GM21390 (cell line): Measurements from ENCODE around the gene IFITM10.
"Not testable (repeated sequence)": the region's sequence is repeated elsewhere in the genome, so short reads cannot be mapped to it uniquely, and the experiment has no call there.

Experiments
- ATAC-seq: cut with Tn5 transposase; IDR thresholded peaks from one replicate; pipeline ENCODE4 v1.9.1; 2021; ENCODE audit not compliant: unreplicated experiment

Gene IFITM10

DNA sequence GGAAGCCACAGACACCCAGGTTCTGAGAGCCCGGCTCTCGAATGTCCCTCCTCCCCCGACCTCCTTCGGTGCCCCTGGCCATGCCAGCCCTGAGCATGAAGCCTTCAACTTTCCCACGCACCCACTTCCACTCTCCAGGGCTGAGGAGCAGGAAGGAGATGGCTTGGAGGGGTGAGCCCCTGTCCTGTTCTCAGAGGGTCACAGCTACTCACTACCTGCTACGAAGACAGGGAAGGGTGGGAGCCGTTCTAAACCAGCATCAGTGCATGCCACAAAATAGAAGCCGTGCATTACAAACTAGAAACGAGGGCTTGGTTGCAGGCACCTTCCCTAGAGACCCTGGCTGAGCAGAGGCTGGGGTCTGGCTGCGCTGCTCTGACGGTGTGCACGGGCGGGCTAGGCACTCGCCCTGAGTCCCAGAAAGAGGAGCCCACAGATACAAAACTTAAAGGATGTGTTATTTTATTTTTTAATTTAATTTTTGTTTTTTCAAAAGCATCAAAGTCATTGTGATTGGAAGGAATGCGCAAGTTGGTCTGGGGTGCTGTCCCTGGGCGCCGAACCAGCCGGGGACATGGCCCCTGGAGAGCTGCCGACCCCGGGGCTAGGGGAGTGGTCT is 57.6 kb downstream of the IFITM10 start:
- no peak for ATAC-seq

DNA sequence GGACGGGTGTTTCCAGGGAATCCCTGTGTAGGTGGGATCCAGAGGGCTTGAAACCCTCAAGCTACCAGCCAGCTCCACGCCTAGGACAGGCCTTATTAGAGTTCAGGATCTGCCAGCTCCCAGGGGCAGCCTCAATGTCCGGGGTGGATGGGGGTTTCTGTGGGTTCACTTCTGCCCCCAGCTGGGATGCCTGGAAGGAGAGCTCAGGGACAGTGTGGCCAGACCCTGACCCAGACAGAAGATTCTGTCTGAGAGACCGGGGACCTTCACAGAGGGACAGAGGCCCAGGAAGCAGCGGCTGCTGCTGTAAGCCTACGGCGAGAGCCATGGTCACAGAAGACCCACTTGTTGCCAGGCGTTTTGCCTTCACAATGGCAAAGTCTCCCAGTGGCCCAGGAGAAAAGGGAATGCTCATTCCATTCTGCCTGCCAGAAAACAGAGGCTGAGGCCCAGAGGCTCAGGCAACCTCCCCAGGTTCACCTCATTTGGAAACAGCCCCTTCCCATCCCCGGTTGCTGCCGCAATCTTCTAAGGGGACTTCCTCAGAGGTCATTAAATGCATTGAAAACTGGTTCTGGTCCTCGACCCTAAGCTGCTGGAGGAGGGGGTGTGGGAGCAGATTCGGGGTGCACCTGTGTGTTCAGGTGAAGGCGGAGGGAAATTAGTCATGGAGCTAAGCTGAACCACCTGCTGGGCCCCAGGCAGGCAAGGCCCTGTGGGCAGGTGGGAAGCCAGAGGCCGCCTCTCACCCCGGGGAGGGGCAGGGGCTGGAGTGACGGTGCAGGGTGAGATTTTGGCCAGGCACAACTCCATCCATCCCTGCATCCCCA is 58.3 kb downstream of the IFITM10 start:
- ATAC-seq: no peak

DNA sequence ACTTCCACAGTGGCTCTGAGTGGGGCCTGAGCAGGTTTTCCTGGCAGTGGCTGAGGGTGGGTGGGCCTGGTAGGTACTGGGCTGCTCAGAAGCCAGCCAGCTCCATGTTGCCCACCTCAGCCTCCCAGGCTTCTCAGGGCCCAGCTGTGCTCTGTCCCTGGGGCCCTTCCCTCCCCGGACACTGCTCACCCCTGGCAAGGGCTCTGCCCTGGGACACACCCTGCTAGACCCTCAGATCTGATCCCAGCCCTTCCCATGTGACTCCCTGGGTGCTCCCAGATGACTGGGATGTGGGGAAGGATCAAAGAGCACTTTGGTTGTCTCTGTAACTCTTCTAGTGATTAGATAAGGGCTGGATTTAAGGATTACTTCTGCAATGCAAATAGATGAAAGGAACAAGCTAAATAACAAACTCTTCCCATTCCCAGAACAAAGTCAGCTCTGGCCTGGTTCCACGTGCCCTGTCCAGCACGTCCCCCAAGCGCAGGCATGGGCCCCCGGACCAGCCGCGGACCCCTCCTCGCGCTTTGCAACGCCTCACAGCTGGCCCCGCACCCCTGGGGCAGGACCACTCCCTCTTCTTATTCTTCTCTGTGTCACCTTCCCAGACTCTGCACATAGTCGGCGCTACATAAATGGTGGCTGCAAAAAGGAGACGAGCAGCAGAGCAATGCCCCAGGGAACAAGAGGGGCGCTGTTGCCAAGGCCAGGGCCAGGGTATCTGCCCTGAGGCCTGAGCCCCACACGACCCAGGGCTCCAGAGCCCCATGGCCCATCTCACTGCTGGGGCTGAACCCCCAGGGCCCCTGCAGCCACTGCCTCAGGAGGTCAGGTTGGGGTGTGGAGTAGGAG is 59.1 kb downstream of the IFITM10 start:
- no peak for ATAC-seq

DNA sequence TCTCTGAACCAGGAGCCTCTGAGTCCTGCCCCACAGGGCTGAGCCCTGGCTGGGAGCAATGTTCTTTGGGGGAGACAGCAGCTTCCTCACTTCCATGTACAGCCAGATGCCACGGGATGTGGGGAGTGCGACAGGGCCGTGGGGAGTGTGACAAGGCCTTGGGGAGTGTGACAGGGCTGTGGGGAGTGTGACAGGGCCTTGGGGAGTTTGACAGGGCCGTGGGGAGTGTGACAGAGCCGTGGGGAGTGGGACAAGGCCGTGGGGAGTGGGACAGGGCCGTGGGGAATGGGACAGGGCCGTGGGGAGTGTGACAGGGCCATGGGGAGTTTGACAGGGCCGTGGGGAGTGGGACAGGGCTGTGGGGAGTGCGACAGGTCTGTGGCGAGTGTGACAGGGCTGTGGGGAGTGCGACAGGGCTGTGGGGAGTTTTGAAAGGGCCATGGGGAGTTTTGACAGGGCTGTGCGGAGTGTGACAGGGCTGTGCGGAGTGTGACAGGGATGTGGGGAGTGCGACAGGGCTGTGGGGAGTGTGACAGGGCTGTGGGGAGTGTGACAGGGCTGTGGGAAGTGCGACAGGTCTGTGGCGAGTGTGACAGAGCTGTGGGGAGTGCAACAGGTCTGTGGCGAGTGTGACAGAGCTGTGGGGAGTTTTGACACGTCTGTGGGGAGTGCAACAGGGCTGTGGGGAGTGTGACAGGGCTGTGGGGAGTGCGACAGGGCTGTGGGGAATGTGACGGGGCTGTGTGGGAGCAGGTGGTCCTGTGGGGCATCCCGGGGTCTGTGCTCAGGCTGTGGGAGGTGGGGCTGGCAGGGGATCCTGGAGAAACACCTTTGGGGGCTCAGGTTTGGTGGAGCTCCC is 60.0 kb downstream of the IFITM10 start:
- no peak for ATAC-seq

DNA sequence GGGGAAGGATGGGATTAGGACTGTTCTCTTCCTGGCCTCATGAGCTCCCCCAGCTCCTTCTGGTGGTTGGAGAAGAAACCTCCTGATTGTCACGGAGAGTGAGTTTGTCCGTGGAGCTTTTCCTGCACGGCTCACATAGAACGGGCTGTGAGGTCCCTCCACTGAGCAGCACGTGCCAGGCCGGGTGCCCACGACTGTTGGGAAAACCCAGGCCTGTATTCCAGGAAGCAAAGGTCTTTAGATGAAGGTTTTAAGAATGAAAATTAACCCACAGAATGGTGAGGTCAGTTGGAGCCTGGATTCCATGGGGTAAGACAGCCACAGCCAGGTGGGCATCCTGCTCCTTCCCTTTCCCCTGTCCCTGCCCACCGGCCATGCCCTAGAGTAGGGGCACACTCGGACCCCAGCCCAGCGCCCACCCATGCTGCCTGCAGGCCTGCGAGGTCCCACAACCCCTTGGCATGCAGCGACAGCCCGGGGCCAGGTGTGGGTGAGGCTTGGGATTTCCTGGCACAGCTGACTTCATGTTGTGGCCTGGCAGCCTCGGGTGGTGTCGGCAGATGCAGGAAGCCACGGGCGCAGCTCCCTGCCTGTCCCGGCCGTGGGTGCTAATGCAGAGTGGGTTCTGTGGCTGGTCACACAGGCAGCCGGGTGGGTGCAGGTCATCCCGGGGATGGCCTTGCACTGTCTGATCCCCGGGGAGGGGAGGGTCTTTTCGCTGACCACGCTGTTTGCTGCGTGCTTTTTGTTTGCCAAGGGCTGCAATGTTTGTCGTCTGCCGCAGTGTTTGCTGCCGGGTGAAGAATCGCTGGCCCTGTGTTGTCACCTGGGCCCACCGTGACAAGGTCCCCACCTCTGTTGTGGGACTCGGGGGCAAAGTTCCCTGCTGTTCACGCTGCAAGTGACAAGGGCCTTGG is 60.9 kb downstream of the IFITM10 start:
- not testable (repeated sequence) for ATAC-seq

DNA sequence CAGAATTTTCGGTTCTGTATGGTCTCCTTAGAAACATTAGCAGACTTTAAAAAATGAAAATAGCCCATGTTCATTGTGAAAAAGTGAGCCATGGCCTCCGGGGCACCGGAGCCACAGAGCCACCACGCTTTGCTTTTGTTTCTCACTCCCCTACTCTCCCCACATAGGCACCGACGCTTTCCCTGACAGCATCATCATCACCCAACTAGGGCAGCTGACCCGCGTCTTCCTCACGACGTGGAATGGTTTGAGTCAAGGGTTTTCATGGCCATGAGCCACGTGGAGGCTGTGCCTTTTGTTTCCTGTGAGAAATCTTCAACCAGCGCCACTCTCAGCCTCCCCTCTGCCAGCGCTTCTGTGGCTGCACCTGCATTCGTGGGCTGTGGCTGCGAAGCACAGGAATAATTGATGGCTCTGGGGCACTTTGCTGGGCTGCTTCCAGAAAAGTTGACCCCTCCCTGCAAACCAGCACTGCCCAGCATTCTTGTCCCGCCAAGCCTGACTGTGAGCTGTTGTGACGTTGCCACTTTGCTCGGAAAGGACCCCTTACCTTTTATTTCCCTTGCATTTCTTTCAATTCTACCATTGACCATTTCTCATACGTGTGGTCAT is 62.0 kb downstream of the IFITM10 start:
- ATAC-seq: not testable (repeated sequence)

DNA sequence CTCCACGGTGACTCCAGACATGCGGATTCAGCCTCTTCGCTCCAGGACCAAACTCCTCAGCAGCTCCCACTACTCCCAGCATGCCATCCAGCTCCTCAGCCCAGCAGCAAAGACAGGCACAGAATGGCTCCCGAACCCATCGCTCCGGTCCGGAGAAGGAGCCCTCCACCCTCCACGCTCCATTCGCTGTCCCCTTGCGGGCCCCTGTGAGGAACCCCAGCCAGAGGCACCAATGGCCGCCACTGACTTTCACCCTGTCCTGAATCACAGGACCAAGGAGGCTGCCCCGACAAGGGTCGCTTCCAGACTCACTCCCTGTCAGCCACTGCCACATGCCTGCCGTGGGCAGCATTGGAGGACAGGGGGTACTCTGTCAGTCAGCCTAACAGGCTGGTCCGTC is 64.2 kb downstream of the IFITM10 start:
- ATAC-seq: not testable (repeated sequence)

DNA sequence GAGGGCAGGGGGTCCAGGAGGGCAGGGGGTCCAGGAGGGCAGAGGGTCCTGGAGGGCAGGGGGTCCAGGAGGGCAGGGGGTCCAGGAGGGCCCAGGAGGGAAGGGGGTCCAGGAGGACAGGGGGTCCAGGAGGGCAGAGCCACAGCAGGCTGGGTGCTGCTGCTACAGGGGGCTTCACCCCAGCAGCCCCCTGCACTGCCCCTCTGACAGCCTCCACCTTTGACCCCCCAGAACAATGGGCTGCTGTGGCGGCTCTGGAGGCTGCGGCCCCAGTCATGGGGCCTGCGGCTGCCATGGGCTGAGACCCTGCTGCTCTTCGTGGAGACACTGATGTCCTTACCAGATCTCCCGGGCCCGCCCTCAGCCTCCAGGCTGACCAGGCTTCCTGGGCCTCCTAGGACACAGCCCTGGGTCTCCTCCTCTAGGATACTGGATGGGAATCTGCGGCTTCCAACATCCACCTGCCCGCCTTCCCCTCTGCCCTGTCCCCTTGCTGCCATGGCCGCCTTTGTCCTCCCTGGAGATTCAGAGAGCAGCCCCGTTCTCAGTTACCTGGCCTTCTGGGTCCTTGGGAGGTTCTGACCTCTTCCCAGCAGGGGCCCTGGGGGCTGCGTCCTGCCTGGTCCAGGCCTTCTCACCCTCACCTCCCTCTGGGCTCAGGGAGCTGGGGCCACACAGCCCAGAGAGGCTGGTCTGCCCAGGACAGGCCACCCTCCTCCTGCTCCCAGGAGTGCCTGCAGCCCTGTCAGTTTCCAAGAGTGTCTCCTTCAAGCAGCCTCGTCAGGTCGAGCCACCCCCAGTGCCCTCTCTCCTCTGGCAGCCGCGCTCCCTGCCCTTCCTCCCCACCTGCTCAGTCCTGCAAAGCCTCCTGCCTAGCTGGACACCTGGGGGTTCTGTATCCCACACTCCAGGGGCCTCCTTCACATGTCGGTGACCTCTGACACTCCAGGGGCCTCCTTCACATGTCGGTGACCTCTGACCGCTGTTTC is 65.2 kb downstream of the IFITM10 start:
- ATAC-seq: not testable (repeated sequence)

DNA sequence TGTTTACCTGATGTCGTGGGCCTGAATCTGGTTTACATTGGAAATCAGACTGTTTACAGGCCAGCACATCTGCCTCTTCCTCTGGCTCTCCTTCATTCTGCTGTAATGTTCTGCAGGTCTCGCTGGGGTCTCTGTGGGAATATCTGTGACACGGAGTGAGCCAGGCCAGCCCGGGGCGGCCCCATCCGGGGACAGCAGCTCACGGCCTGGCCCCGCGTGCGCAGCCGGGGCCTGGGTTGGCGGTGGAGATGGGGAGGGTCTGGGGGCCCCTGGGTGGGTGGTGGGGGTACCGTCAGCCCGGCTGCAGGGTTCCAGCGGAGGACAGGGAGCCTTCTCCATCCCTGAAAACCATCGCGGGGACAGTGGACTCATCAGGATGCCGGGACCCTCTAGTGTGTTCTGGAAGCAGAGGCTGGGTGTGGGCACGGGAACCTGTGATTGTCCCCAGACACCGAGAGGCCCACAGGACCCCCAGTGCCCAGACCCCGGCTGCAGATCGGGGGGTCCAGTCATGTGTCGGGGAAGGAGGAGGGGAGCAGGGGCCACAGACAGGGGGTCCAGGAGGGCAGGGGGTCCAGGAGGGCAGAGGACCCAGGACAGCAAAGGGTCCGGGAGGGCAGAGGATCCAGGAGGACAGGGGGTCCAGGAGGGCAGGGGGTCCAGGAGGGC is 66.4 kb downstream of the IFITM10 start:
- ATAC-seq: not testable (repeated sequence)

DNA sequence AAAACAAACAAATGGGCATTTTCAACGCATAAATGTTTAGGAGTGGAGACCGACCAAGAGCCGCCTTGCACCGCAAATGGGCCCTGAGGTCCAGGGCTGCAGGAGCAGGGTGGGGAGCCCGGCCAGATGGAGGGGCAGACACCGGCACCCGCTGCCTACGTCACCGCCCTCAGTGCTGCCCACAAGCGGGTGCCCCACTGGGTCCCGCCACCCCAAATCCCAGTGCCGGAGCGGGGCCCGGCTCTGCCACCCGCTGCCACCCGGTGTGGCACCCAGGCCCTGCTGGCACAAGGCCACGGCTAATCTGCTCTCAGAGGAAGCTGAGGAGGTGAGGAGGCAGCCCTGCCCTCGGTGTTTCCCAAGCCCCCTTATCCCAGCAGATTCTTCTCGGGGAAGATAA is 67.2 kb downstream of the IFITM10 start:
- ATAC-seq: not testable (repeated sequence)
